GM12878 (cell line): ENCODE data around the gene GNAZ. TPM values are rescaled to one million over a fixed set of nuclear protein-coding genes. Genes with fewer than 3 reads are reported as not detected.
A peak's percentile ranks its signal among the peaks of the same experiment; 100 is the strongest.

ENCODE experiments used
- ATAC-seq: fragments of 200-7000 bp; cut with Tn5 transposase; 3 replicates; pipeline ENCODE4 v1.9.1; 2020; ENCODE audit warnings: mild to moderate bottlenecking, moderate library complexity
- BruUV-seq: library from RNA; stranded (reverse); fragments of 400-500 nt; replicated peaks from 2 replicates; lab custom pipeline; 2021; lab: Mats Ljungman, UMichigan
- CTCF ChIA-PET: fragments of 300-600 bp; sonication (Branson Sonifier 250); formaldehyde crosslinking; extraction: SDS; loops from one replicate; lab custom pipeline; 2021; ENCODE audit warnings: inconsistent platforms; lab: Yijun Ruan, JAX
- POLR2A ChIA-PET: fragments of 350-600 bp; formaldehyde crosslinking; extraction: SDS; loops from one replicate; lab custom pipeline; 2021; ENCODE audit warnings: inconsistent platforms; lab: Charles Lee
- RAD21 ChIA-PET: fragments of 300-600 bp; sonication (Branson Sonifier 250); formaldehyde crosslinking; loops from one replicate; lab custom pipeline; 2023; ENCODE audit warnings: antibody characterized with exemption; ENCODE audit not compliant: unreplicated experiment; lab: Charles Lee
- SMC1A ChIA-PET: fragments of 300-600 bp; sonication (Branson Sonifier 250); formaldehyde crosslinking; loops from one replicate; lab custom pipeline; 2023; ENCODE audit not compliant: unreplicated experiment, uncharacterized antibody; lab: Charles Lee
- DNase-seq: peaks from one replicate; pipeline ENCODE4 v3.0.0-alpha.2; 2011; ENCODE audit warnings: low read depth, low spot score
- FAIRE-seq: peaks from 3 replicates; lab custom pipeline; 2011; peaks lifted over from hg19 to GRCh38; lab: Jason Lieb, UNC
- H2AFZ ChIP-seq: 2 replicates; pipeline ENCODE4 v1.6.0; 2011; ENCODE audit warnings: low read depth, low read length, control low read depth; ENCODE audit not compliant: control insufficient read depth
- H3K27ac ChIP-seq: 2 replicates; pipeline ENCODE4 v1.5.1; 2011; ENCODE audit warnings: control low read depth; ENCODE audit not compliant: control insufficient read depth, insufficient read depth
- H3K27me3 ChIP-seq, 2 experiments: replicated peaks in 1 of 2; 2 replicates each; pipeline versions ENCODE4 v1.6.0 to v1.6.1; 2011; ENCODE audit warnings: low read length in 1 of 2; ENCODE audit not compliant: control insufficient read depth in 2 of 2, insufficient read depth in 2 of 2
- H3K36me3 ChIP-seq, 2 experiments: 2 replicates each; pipeline ENCODE4 v1.5.1; 2011; ENCODE audit warnings: low read length in 1 of 2; ENCODE audit not compliant: control insufficient read depth in 2 of 2, insufficient read depth in 2 of 2
- H3K4me1 ChIP-seq: 2 replicates; pipeline ENCODE4 v1.6.1; 2011; ENCODE audit warnings: mild to moderate bottlenecking, low read length, moderate library complexity, mixed read lengths; ENCODE audit not compliant: control insufficient read depth, insufficient read depth
- H3K4me2 ChIP-seq: 2 replicates; pipeline ENCODE4 v1.6.0; 2011; ENCODE audit warnings: control low read depth; ENCODE audit not compliant: control insufficient read depth, insufficient read depth
- H3K4me3 ChIP-seq: fragments of 200-600 bp; sonication (generic); 2 replicates; pipeline ENCODE4 v1.5.1; 2016
- H3K79me2 ChIP-seq: 2 replicates; pipeline ENCODE4 v1.6.0; 2011; ENCODE audit warnings: low read length; ENCODE audit not compliant: control insufficient read depth, insufficient read depth
- H3K9ac ChIP-seq: 2 replicates; pipeline ENCODE4 v1.8.0; 2011; ENCODE audit warnings: low read length, control low read depth, mixed read lengths; ENCODE audit not compliant: control insufficient read depth, insufficient read depth
- H3K9me3 ChIP-seq: replicated peaks from 3 replicates; pipeline ENCODE4 v1.5.1; 2011; ENCODE audit warnings: mild to moderate bottlenecking, low read length; ENCODE audit not compliant: control insufficient read depth, insufficient read depth
- H4K20me1 ChIP-seq: 2 replicates; pipeline ENCODE4 v1.6.0; 2011; ENCODE audit not compliant: control insufficient read depth, insufficient read depth
- CBX5 ChIP-seq: sonication (generic); IDR thresholded peaks from 2 replicates; pipeline ENCODE4 v1.6.1; 2016; ENCODE audit warnings: low read depth, moderate library complexity, mild to moderate bottlenecking, inconsistent platforms
- CREB1 ChIP-seq: IDR thresholded peaks from 2 replicates; pipeline ENCODE4 v1.6.1; 2012; ENCODE audit warnings: low read depth, mild to moderate bottlenecking, inconsistent platforms
- MEF2A ChIP-seq: IDR thresholded peaks from 2 replicates; pipeline ENCODE4 v1.6.1; 2011; ENCODE audit warnings: low read depth, mild to moderate bottlenecking, low read length, moderate library complexity; ENCODE audit not compliant: insufficient read depth
- MYB ChIP-seq: fragments of 150-350 bp; IDR thresholded peaks from 2 replicates; pipeline ENCODE4 v1.6.1; 2014; ENCODE audit warnings: mild to moderate bottlenecking, low read depth, low read length, borderline replicate concordance
- NR2F1 ChIP-seq: fragments of 450-650 bp; conservative IDR thresholded peaks from 2 replicates; pipeline ENCODE4 v1.6.1; 2017; ENCODE audit warnings: mild to moderate bottlenecking
- SMAD1 ChIP-seq: fragments of 450-650 bp; IDR thresholded peaks from 2 replicates; pipeline ENCODE4 v1.6.1; 2018; ENCODE audit warnings: mild to moderate bottlenecking, low read depth; ENCODE audit not compliant: partially characterized antibody
- YY1 ChIP-seq: IDR thresholded peaks from 2 replicates; pipeline ENCODE4 v1.6.1; 2011; ENCODE audit warnings: low read depth, mild to moderate bottlenecking, low read length
- ZBED1 ChIP-seq: IDR thresholded peaks from 2 replicates; pipeline ENCODE4 v1.6.1; 2016; ENCODE audit warnings: borderline replicate concordance
- ZZZ3 ChIP-seq: IDR thresholded peaks from 2 replicates; pipeline ENCODE4 v1.6.1; 2011; ENCODE audit warnings: low read depth; ENCODE audit not compliant: control insufficient read depth, insufficient read length
- WGBS: methylation state at CpG from one replicate; pipeline ENCODE4 v1.1.6; 2016; ENCODE audit warnings: low lambda C conversion rate; ENCODE audit not compliant: insufficient replicate concordance, insufficient coverage; ENCODE audit errors: missing lambda C conversion rate; 5-methylcytosine and 5-hydroxymethylcytosine counted together
- in situ Hi-C: fragments of 300-500 bp; cut with MboI; formaldehyde crosslinking; loops from 9 replicates; pipeline ENCODE4 v1.14.3; 2018; ENCODE audit warnings: mixed read lengths
- intact Hi-C: fragments of 100-400 bp; cut with micrococcal nuclease; formaldehyde crosslinking; loops from one replicate; pipeline ENCODE4 v1.14.2; 2022; ENCODE audit not compliant: unreplicated experiment
- polyA plus RNA-seq, 11 experiments: library from polyadenylated mRNA; depleted of rRNA in 4 of 11; unstranded in 6 of 11; stranded (reverse) in 5 of 11; fragments of >200 nt; fragmentation: Nextera tagmentation in 4 of 11; fragmentation: Illumina TruSeq in 1 of 11; extraction: Ambion mirVana in 4 of 11; extraction: Trizol in 1 of 11; gene quantifications; 1 replicate in 1 of 11; 2 replicates in 10 of 11; pipeline versions ENCODE4 v1.2.1 to v1.2.3, GENCODE V29; 2011 to 2016; ENCODE audit warnings: inconsistent platforms in 2 of 11, missing spikeins in 2 of 11, low read depth in 1 of 11
- total RNA-seq, 4 experiments: library from RNA; depleted of rRNA in 3 of 4; stranded (reverse); fragments of >200 nt in 3 of 4; fragmentation: Illumina TruSeq in 1 of 4; extraction: Trizol in 1 of 4; gene quantifications; 2 replicates each; pipeline versions ENCODE4 v1.2.1 to v1.2.3, GENCODE V29; 2013 to 2021

The GNAZ gene
- total and polyA plus RNA-seq, 10 of the 15 experiments (the other 5 are each of a cell fraction or from before 2014, with no cell fraction given): 0.09 to 1.0 (median 0.44) TPM; not detected in 1

DNA sequence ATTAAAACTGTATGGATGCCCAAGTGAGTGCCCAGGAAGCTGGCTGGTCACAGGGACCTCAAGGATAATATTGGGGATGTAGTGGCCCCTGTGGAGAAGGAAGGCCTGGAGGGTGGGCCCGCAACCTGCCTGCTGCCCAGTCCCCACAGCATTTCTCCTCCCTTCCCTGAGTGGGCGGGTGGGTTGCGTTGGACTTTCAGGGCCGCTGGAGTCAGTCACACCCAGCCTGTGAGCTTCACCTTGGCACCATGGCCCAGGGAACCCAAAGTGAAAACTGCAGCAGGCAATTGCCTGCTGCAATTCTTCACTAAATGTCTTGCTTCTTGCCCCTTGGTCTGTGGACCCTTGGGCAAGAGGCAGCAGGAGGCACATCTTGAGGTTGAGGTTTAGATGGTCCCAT, 4.7 kb downstream of the GNAZ start:
- Histone ChIP-seq H3K9me3 (no peaks in the 10 kb centered on the region), H3K27ac (no peak overlapping the region), H3K4me2 (no peak overlapping the region), H3K4me3 (no peak overlapping the region), H4K20me1 (no peaks in the 10 kb centered on the region), H2AFZ (no peak overlapping the region), H3K36me3 (no peaks in the 10 kb centered on the region), H3K9ac (no peak overlapping the region), H3K27me3 (peaks cover 0 to 6% of the 10 kb centered on the region in 2 experiments; a peak in 2 of 4 replicates), H3K4me1 (no peaks in the 10 kb centered on the region), H3K79me2 (no peaks in the 10 kb centered on the region)
- no peak for DNase-seq
- no TSS peak for BruUV-seq
- SMC1A ChIA-PET: interaction anchor here (0.6 to 2.8 kb wide), 5 partner anchors 12 to 890 kb away, joined by 3 to 12 read pairs (median 5); no protein-coding TSS in a partner anchor
- in situ Hi-C loops: no loop called here
- WGBS: 54% methylated on average over 4 of the region's 4 CpGs
- POLR2A ChIA-PET: interaction anchor here (1.0 to 1.3 kb wide), 4 partner anchors 10 to 17 kb away, joined by 3 read pairs; no protein-coding TSS in a partner anchor
- no peak for ATAC-seq
- intact Hi-C loops: no loop called here
- FAIRE-seq: no peak
- CTCF ChIA-PET: interaction anchor here (2.7 kb wide), 1 partner anchor 115 kb away, joined by 11 read pairs; no protein-coding TSS in a partner anchor
- TF ChIP-seq MEF2A (no peak), CREB1 (no peak)
- RAD21 ChIA-PET: no interaction called here

- Histone ChIP-seq H3K36me3 (no peaks in the 10 kb centered on the region), H3K27ac (no peak overlapping the region), H3K4me3 (no peak overlapping the region), H3K9me3 (no peaks in the 10 kb centered on the region), H2AFZ (no peak overlapping the region), H3K27me3 (peaks cover 0 to 6% of the 10 kb centered on the region in 2 experiments; a peak in 2 of 4 replicates), H4K20me1 (no peaks in the 10 kb centered on the region), H3K79me2 (no peaks in the 10 kb centered on the region), H3K4me2 (no peak overlapping the region), H3K9ac (no peak overlapping the region), H3K4me1 (no peaks in the 10 kb centered on the region)
- no peak for DNase-seq
- TF ChIP-seq ZBED1 (no peak), ZZZ3 (no peak), MYB (no peak), YY1 (no peak), NR2F1 (0 out of 2 replicates have a peak, but pooled peaks have one; percentile 25), CBX5 (no peak), SMAD1 (no peak)
- intact Hi-C loops: no loop called here
- in situ Hi-C loops: no loop called here
- POLR2A ChIA-PET: interaction anchor here (1.0 to 1.3 kb wide), 3 partner anchors 9 to 13 kb away, joined by 3 read pairs; no protein-coding TSS in a partner anchor
- RAD21 ChIA-PET: no interaction called here
- peak; percentile 22 for ATAC-seq
- SMC1A ChIA-PET: interaction anchor here (2.3 to 2.8 kb wide), 2 partner anchors 116 to 118 kb away, joined by 5 to 12 read pairs; no protein-coding TSS in a partner anchor
- FAIRE-seq: no peak
- no TSS peak for BruUV-seq
- CTCF ChIA-PET: interaction anchor here (1.0 to 2.7 kb wide), 2 partner anchors 116 to 117 kb away, joined by 3 to 11 read pairs; no protein-coding TSS in a partner anchor
- 22% methylated on average over 9 of the region's 9 CpGs for WGBS
Observed at GRCh38 chr22:23075525-23076216, 5.4 kb downstream of the GNAZ start.
